ENCODE data around the gene ASXL1. TPM values are rescaled to one million over a fixed set of nuclear protein-coding genes. Genes with fewer than 3 reads are reported as not detected.

ASXL1 gene
- total RNA-seq, 6 donors from 2014 or later, result 60.6 to 389 (median 88.5) TPM

DNA sequence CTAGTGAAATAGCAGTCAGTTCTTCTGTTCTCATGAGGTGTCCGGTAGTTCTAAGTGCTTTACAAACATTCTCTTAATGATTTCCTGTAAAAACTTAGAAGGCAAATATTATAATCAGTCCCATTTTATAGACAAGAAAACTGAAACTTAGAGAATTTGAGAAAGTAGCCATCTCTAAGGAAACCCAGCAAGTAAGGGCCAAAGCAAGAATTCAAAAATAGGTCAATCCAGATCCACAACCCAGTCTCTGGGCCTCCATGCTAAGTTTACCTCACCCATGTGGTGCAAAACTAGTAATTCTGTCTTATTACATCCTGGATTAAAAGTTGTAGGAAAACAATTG, 27.6 kb upstream of the ASXL1 start:
- Histone ChIP-seq H3K27ac (peak overlapping the region in 2 of 4 donors; percentile 23 to 54), H3K4me1 (peaks cover 11 to 62% (median 27%) of the 10 kb centered on the region in 4 donors)

DNA sequence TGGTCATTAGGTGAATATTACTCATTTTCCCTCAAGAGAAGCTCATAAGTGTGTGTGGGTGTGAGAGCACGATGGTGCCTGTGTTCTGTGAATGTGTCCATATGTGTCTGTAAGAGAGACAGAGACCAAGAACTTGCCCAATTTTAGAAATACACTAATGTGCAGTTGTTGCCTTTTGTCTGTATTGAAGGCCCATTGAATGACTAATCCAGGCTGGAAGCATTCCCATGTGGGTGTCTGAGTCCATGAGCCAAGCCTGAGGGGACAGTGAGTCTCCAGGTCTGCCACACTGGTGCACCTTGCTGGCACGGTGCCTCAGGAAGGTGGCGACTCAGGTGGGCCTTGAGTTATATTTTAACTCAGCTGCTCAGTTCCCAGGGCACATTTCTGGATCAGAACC, 25.5 kb upstream of the ASXL1 start:
- WGBS, 2 donors, result 74 to 82% methylated on average over 3 of the region's 3 CpGs
- no peak overlapping the region for H3K4me3 ChIP-seq
- TF ChIP-seq EP300 (IDR thresholded peaks at IDR 0.05), result no peak
- H3K9me3 ChIP-seq, result no peaks in the 10 kb centered on the region
- DNase-seq (no peak), ATAC-seq (ENCODE audit: low FRiP score in 2 of 2) (no peak)
- H3K36me3 ChIP-seq, result peaks cover 2 to 35% (median 12%) of the 10 kb centered on the region in 4 donors
- peaks cover 18 to 48% (median 23%) of the 10 kb centered on the region in 4 donors for H3K4me1 ChIP-seq
- peak overlapping the region in 2 of 4 donors; percentile 21 to 44 for H3K27ac ChIP-seq
- no peaks in the 10 kb centered on the region for H3K27me3 ChIP-seq

More for the DNA sequence above, 27.6 kb upstream of the ASXL1 start:
- Histone ChIP-seq H3K27me3 (no peaks in the 10 kb centered on the region), H3K36me3 (peaks cover 2 to 40% (median 15%) of the 10 kb centered on the region in 4 donors), H3K4me3 (no peak overlapping the region), H3K9me3 (no peaks in the 10 kb centered on the region)
- 37 to 52% methylated on average over 1 of the region's 1 CpG for WGBS, 2 donors
- no peak for ATAC-seq (ENCODE audit: low FRiP score in 2 of 2)
- DNase-seq, result no peak
- TF ChIP-seq, protein P1, sequence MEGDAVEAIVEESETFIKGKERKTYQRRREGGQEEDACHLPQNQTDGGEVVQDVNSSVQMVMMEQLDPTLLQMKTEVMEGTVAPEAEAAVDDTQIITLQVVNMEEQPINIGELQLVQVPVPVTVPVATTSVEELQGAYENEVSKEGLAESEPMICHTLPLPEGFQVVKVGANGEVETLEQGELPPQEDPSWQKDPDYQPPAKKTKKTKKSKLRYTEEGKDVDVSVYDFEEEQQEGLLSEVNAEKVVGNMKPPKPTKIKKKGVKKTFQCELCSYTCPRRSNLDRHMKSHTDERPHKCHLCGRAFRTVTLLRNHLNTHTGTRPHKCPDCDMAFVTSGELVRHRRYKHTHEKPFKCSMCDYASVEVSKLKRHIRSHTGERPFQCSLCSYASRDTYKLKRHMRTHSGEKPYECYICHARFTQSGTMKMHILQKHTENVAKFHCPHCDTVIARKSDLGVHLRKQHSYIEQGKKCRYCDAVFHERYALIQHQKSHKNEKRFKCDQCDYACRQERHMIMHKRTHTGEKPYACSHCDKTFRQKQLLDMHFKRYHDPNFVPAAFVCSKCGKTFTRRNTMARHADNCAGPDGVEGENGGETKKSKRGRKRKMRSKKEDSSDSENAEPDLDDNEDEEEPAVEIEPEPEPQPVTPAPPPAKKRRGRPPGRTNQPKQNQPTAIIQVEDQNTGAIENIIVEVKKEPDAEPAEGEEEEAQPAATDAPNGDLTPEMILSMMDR (IDR thresholded peaks at IDR 0.05), result no peak
- TF ChIP-seq EP300 (IDR thresholded peaks at IDR 0.05), result no peak
- no peak for TF ChIP-seq POLR2AphosphoS5 (IDR thresholded peaks at IDR 0.05)
- TF ChIP-seq POLR2A (IDR thresholded peaks at IDR 0.05), result no peak

DNA sequence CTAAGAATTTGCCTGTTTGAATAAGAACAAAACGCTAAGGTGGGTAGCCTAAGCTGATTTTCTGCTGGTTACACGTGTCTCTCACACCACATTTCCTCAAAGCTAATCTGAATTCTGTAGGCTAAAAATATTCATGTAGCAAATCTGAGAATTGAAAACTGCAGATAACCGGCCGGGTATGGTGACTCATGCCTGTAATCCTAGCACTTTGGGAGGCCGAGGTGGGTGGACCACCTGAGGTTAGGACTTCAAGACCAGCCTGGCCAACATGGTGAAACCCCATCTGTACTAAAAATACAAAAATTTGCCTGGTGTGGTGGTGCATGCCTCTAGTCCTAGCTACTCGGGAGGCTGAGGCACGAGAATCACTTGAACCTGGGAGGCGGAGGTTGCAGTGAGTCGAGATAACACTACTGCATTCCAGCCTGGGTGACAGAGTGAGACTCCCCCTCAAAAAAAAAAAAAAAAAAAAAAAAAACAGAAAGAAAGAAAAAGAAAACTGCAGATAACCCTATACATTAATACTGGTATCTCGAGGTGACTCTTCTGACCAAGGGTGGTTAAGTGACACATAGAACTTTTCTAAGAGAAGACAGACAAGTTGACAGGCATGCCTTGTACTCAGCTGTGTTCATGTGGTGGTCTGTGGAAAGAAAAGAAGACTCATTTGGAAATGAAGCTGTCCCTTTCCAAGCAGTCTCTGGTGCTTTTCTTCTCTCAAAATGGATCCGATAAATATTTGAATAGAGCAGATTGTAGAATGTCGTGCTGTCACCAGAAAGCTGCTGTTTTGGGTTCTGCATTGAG, 24.7 kb upstream of the ASXL1 start:
- TF ChIP-seq POLR2A (IDR thresholded peaks at IDR 0.05), result no peak
- TF ChIP-seq, protein P1 (IDR thresholded peaks at IDR 0.05), result no peak
- no peak for TF ChIP-seq EP300 (IDR thresholded peaks at IDR 0.05)
- TF ChIP-seq POLR2AphosphoS5 (IDR thresholded peaks at IDR 0.05), result no peak
- Histone ChIP-seq H3K36me3 (peaks cover 2 to 33% (median 10%) of the 10 kb centered on the region in 4 donors), H3K4me3 (no peak overlapping the region), H3K27ac (peak overlapping the region; percentile 68 to 80 (median 72)), H3K27me3 (no peaks in the 10 kb centered on the region), H3K4me1 (peaks cover 20 to 50% (median 27%) of the 10 kb centered on the region in 4 donors), H3K9me3 (no peaks in the 10 kb centered on the region)
- no peak for ATAC-seq (ENCODE audit: low FRiP score in 2 of 2)
- DNase-seq, result no peak
- WGBS, 2 donors, result 68 to 81% methylated on average over 12 of the region's 12 CpGs

DNA sequence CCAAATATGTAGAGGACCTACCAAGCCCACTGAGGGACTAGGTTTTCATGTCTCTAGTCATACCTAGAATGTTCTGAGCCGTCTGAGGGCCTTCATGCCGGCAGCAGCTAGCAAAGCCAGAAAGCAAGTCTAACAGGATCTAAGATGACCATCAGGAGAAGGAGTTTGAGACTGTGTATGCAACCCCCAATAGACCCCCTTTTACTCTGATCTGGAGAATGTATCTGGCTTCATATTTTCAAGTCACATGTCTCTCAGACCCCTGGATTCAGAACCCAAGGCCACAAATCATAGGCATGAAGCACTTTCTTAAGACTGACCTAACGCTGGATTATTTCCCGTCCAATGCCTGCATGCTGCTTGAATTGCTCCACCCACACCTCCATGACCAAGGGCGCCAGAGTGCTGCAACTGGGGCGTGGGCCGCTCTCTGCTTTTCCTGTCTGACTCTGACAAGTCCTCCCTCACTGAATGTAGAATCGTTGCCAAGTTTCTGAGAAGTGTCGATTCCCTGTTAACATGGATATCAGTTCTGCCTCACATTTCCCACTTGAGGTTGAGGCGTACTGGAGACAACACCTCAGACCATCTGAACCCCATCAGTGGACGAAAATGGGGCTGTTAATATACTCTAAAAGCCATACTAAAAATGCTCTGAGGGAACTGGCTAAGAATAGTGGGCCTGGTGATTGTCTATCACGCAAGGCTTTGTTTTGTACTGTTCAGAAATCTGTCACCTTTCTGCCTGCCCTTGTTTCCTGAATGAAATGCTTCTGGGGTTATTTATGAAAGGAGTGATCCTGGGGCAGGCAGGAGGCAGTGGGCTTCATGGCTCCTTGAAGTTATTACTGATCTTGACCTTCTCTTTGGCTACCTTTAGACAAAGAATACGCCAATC, 23.9 kb upstream of the ASXL1 start:
- Histone ChIP-seq H3K27me3 (no peaks in the 10 kb centered on the region), H3K9me3 (no peaks in the 10 kb centered on the region), H3K4me1 (peaks cover 21 to 53% (median 30%) of the 10 kb centered on the region in 4 donors), H3K4me3 (no peak overlapping the region), H3K27ac (peak overlapping the region; percentile 68 to 80 (median 72)), H3K36me3 (peaks cover 2 to 32% (median 10%) of the 10 kb centered on the region in 4 donors)
- TF ChIP-seq EP300 (IDR thresholded peaks at IDR 0.05), result no peak
- peak; percentile 28 to 58 for TF ChIP-seq POLR2AphosphoS5 (IDR thresholded peaks at IDR 0.05)
- TF ChIP-seq, protein P1 (IDR thresholded peaks at IDR 0.05), result no peak
- DNase-seq (peak; percentile 82 to 87), ATAC-seq (ENCODE audit: low FRiP score in 2 of 2) (peak; percentile 72 to 80)
- 35 to 40% methylated on average over 13 of the region's 13 CpGs for WGBS, 2 donors

DNA sequence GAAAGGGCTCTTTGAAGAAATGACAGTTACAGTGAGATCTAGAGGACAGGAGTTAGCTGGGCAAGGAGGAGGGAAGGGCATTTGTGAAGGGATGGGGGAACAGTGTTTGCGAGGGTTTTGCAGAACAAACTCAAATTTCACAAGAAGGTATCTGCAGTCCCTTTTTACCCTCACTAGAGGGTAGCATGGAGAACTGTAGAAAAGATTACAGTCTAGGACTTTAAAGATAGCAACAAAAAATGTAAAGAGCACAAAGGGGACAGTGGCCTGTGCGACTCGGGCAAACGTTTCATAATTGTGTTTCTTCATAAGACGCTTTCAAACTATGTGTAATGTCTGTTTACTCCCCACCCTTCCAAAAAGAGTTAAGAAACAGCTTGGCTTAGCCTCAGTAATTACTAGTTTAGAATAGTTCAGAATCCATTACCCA, 21.2 kb upstream of the ASXL1 start:
- Histone ChIP-seq H3K9me3 (no peaks in the 10 kb centered on the region), H3K27ac (peak overlapping the region in 2 of 4 donors; percentile 18 to 27), H3K4me3 (no peak overlapping the region), H3K27me3 (no peaks in the 10 kb centered on the region), H3K4me1 (peaks cover 21 to 39% (median 32%) of the 10 kb centered on the region in 4 donors), H3K36me3 (peaks cover 0 to 12% (median under 1%) of the 10 kb centered on the region in 4 donors)
- 17 to 24% methylated on average over 5 of the region's 5 CpGs for WGBS, 2 donors
- ATAC-seq (ENCODE audit: low FRiP score in 2 of 2), result peak; percentile 38 to 70
- DNase-seq, result no peak
- TF ChIP-seq POLR2AphosphoS5 (IDR thresholded peaks at IDR 0.05), result no peak
- TF ChIP-seq, protein P1 (IDR thresholded peaks at IDR 0.05), result peak; percentile 47 to 63 (median 56)
